Fibroblast of the conjunctiva (primary cell): ENCODE data around the gene HLCS.
A peak's percentile ranks its signal among the peaks of the same experiment; 100 is the strongest.

Experiments
- DNase-seq: peaks from one replicate; pipeline ENCODE4 v3.0.0-alpha.2; 2010; ENCODE audit warnings: low read depth

The HLCS gene

DNA sequence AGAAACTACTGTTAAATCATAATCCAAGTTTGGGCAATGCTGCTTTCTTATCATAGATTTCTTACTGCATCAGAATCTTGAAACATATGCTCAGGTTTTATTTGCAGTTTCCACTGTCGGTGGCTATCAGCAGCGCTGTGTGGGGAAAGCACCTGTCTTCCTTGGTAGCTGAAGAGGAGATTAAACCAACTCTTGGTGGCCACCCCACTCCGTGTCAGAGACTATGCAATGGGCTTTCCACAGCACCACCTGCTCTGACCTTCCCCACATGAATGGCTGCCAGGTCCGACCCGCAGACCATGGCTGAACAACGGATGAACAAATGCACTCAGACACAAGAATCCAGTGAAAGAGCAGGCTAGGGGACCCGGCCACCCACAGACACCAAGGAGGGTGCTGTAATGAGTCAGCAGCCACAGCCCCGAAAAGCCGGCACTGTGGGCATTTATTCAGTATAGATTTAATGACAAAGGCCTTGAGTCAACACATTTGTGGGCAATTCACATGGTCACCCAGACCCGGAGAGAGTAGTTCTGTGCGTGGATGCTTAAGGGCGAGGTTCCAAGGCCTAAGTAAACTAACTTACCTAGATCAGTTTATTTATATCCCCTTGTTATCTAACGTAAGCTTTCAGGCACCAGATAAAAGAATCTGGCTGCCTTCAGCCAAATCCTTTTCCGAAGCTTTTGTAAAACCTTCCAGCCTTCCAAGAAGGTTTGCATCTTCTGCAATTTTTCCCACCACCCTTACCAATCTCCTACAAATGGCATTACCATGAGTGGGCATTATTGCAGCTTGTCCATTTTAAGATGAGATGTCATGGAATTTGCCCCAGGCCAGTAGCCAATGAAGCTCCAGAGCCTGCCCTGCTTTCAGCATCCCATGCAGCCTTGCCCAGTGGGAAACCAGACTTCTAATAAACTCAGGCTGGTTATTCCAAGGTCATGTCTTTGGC is 82.7 kb downstream of the HLCS start:
- no peak for DNase-seq

DNA sequence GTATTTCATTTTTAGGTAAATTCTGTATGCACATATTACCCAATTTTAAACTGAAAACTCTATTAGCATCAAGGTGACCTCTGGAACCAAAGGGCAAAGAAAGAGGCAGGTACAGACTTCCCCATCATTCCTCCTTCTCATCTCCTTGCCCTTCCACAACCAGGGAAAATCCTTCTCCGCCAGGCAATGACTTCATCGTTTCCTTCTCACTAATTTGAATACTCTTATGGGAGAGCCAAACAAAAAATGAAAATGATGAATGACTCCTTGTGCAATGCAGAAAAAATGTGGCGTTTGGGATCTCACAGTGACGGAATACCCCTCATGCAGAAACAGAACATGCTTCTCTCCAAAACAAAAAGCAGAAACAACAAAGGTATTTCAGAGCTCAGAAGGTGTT is 83.7 kb downstream of the HLCS start:
- no peak for DNase-seq

DNA sequence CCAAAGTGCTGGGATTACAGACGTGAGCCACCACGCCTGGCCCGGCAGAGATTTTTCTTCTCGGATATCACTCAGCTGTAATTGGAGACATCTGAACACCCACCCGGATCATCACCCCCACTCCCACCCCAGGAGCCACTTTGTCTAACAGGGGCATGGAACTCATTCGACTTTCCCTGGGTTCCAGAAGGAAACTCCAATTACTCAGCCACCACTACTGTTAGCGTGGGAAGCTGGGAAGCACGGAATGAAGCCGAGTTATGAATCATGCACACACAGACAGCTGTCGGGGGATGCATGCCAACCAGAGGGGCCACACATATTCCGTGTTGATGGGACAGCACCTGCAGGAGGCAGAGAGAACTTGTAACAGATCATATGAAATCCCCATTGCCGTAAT is 85.2 kb downstream of the HLCS start:
- no peak for DNase-seq

DNA sequence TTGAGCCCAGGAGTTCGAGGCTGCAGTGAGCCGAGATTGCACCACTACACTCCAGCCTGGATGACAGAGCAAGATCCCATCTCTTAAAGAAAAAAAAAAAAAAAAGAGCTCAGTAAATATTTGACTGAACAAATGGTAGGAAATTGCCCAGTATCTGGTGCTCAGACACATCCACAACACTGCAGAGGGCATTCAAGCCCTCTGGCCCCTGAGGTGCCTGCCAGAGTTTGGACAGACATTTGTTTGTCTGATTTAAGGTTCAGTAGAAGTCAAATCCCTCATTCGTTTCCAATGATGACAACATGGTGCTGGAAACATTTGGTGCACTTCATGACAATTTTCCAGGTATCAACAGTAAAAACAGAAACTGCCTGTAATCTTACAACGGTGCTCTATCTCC is 86.6 kb downstream of the HLCS start:
- no peak for DNase-seq

DNA sequence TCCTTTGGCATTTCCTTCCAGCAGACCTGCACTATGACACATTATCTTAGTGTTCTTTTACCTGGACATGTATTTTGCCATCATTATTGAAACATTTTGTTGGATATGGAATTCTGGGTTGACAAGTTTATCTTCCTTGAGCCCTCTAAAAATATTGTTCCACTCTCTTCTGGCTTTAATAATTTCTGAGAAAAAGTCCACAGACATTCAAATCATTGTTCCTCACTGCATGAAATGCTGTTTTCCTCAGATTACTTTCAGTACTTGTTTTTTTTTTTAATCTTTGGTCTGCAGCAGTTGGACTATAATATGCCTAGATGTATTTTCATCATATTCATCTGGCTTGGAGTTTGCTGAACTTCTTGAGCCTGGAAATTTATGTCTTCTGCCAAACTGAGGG is 88.7 kb downstream of the HLCS start:
- no peak for DNase-seq

DNA sequence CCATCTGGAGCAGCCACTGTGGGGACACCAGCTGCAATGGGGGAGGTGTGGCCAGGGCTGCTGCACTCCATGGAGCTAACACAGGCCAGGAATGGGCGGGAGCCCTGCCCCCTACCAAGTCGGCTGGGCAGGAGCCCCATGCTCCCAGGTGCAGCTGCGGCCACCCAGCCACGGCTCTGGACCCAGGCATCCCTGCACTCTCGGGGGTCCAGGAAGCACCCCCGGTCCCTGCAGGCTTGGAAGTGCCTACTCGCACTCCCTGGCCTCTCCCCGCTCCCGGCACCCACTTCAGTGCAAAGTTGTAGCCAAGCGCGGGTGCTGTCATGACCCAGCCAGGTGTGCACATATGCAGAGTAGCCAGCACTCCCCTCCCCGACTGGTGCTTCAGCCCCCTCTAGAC is 91.8 kb downstream of the HLCS start:
- no peak for DNase-seq

DNA sequence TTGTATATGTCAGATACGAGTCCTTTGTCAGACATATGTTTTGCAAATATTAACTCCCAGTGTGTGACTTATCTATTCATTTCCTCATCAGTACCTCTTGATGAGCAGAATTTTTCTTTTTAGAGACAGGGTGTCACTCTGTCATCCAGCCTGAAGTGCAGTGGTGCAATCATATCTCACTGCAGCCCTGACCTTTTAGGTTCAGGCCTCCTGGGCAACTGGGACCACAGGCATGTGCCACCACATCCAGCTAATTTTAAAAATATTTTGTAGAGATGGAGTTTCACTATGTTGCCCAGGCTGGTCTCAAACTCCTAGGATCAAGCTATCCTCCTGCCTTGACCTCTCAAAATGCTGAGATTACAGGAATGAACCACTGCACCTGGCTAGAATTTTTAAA is 93.0 kb downstream of the HLCS start:
- DNase-seq: no peak

DNA sequence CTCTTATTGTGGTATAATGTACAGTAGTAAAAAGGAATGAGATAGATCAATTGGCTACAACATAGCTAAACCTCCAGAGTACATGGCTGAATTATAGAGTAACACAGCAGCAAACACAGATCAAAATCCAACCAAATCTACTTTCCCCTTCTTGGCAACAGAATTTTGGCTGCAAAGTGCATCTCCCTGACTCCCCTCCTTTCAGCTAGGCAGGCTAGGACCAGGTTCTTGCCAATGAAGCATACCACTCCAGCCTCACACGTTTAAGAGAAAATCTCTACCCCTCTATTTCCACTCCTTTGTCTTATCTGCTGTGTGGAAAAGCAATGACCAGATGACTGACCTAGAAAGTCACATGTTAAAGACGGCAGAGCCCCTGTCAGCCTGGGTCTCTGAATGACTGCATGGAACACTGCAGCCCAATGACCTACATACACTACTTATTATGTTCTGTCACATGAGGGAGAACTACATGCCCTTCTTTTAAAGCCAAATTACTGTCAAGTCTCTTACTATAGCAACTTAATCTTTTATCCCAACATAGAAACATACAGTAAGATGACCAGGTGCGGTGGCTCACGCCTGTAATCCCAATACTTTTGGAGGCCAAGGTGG is 99.1 kb downstream of the HLCS start:
- no peak for DNase-seq

DNA sequence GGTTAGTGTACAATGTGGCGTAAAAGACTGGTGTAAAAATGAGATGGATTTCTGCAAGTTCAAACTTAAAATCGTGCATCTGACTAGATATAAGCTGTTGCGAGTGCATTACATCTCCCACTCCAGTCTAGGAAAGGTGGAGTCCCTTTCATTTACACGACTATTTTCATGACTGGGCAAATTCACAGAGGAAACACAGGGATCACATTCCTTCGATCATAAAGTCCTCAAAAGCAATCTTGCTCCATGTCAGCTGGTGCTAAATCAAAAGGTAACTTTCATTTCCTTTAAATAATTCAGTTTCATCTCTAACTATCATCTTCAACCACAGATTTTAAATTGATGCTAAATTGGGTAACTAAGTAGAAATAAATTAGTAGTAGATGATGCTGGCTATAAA is 100.0 kb downstream of the HLCS start:
- no peak for DNase-seq

DNA sequence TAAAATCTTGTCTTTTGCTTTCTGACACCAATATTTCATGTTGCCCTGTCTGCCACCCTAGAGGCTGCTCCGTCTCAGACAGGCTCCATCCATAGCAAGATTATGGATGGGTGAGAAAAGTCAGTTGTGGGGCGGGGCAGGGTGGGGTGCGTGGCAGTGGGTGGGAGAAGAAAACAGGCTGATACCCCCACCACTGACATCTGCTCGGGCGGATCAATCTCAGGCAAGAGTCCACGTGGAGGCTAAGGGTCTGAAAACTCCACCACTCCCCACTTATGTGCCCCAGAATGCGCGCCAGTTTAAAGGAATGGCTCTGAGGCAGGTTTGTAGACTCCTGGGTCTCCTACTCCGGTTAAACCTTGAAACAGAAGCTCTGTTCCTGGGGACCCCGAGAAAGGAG is 101.5 kb downstream of the HLCS start:
- DNase-seq: no peak

DNA sequence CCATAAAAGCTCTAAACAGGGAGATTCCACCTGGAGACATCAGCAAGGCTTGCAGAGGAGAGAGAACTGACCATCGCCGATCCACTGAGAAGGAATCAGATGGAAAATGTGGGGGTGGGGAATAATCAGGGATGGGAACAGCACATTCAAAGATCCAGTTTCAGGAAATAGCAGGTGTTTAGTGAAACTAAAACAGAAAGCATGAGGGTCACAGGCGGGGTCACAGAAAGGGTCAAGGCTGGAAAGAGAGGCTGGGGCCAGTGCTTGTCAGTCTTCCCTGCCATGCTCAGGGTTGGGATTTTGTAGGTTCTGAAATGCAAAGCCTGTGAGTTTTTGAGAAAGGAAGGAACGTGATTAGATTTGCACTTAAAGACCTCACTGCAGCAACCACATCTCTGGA is 103.2 kb downstream of the HLCS start:
- no peak for DNase-seq

DNA sequence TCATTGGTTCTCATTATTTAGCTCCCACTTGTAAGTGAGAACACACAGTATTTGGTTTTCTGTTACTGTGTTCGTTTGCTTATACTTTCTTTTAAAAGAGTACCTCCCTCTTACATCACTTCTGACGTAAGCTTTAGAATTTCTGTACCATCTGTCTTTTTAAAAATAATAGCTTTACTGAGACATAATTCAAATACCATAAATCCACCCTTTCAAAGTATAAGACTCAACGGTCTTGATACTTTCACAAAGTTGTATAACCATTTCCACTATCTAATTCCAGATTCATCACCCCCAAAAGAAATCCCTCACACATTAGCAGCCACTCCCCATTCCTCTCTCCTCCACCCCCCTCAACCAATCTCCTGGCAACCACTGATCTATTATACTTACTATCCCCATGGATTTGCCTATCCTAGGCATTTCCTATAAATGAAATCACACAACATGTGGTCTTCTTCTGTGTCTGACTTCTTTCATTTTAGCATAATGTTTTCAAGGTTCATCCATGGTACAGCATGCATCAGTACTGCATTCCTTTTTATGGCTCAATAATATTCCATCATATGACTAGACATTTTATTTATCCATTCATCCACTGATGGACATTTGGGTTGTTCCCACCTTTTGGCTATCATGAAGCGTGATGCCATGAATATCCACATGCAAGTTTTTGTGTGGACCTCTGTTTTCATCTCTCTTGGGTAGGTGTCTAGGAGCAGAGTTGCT is 104.7 kb downstream of the HLCS start:
- DNase-seq: no peak

DNA sequence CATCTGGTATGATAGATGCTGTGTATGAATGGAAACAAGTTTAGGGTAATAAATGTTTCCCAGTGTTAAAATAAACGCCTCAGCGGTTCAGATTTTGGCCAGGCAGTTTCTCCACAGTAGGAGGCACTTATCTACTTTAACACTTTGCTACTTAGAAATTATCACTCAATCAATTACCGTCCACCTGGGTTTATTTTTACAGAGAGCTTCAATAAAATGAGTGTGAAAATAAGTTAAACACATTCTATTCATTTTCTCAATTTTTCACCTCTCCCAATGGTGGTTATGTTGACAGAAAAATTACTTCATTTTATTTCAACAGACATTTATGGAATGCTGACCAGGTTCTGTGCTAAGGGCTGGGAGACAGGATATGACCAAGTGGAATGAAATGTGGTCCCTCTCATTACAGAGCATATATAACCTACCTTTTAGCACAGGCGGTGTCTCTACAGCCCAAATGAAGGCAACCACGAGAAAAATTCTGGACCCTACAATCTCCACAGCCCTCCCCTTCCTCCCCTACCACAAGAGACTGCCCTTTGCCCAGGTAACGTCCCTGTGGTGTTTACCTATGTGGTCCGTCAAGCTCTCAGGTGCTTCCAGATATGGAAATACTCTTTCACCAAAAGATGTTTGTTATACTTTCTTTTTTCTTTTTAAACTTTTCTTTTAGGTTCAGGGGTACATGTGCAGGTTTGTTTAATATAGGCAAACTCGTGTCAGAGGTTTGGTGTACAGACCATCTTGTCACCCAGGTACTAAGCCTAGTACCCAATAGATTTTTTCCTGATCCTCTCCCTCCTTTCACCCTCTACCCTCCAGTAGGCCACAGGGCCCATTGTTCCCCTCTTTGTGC is 105.5 kb downstream of the HLCS start:
- DNase-seq: no peak

DNA sequence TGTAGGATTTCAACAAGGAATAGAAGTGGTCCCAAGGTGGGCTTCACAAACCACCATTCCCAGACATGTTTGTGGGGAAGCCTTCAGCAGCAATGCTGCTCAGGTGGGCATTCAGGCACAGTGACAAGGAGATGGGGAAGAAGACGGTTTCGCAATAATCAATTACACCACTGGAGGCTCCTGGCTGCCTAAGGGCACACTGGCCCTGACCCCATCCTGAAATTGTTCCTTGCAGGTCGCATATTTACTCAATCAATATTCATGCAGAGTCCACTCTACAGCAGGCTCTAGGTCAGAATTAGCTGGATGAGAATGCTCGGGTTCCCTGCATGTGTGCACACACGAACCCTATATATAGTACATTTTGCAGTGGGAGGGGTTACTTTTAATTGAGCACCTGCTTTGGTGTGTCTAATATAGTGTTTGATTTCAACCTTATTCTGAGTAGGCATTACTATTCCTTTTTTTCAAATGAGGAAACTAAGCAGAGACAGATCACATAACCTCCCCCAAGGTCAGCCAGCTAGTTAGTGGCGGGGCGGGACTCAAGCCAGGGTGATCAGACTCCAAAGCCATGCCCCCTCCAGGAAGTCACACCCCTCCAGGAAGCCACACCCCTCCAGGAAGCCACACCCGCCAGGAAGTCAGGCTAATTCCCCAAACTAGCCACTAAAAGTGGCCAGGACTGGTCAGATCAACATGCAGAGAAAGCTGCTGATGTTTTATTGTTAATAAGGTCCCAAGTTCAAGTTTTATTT is 106.5 kb downstream of the HLCS start:
- DNase-seq: no peak

DNA sequence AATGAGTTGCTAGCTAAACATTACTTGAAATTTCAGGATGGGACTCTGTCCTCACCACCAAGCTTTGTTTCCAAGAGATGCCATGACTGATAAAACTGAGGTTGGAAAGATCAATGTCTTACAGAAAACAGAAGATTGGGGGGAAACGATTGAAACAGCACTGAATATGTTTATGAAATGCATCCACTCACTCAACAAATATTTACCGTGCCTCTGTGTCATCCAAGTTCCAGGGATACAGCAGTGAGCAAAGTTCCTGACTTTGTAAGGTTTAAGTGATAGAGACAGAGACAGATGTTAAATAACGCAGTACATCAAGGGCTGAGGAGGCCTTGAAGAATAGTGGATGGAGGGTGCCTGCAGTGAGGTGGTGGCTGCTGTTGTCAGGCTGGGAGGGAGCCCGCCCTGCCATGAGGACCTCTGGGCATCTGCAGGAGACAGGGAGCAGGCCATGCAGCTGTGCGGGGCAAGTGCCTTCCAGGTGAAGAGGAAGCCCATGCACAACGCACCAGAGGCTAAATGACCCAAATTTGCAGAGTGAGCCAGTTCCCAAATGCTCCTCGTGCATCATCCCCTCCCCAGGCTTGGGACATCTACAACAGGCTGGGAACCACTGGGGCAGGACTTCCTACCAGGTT is 108.0 kb downstream of the HLCS start:
- no peak for DNase-seq

DNA sequence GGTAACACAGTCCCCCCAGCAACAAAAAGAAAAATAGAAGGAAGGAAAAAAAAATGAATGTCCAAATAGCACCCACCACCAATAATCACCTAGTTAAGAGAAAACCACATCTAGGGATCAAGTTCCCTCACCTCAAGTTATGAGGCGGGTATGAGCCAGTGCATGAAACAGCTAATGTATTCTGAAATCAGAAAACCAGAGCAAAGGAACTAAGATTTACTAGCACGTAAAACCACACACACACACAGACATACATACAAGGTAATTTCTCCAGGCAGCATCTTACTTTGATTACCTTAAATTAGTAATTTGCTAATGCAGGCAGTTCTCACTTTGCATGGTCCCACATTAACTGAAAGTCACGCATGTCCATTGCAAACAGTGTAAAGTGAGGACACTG is 109.8 kb downstream of the HLCS start:
- no peak for DNase-seq

DNA sequence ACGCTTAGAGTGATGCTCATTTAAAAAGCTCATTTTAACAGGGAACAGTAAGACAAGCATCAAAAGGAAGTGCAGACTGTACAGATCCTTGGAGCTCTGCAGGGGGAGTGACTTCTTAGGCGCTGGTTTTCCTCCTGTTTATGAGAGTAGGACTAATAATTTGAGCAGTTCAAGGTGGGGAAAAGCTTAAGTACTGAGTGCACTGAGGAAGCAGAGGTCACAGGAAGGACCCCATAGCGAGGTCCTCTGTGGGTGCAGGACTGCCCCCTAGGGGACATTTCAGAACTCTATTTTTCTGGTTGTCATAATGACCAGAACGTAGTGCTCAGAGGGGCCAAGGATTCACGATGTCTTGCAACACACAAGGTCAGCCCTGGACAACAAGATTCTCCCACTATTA is 112.1 kb downstream of the HLCS start:
- peak; percentile 23 for DNase-seq

DNA sequence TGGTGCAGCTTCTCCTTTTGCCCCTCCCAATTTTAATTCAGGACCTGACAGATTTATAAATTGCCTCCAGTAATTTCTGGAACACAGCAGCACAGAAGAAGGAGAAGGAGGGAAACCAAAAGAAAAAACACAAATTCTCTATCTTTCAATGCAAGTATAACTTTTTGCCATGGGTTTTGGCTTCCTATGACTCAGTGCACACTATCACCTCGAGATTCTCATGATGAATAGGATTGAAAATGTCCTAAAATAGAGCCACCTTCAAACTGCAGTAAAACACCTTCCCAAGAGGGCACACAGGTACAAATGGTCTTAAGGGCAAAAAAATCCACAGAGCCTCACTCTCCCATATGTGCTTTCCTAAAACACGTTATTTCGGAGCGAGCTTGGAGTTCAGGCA is 113.6 kb downstream of the HLCS start:
- DNase-seq: no peak

DNA sequence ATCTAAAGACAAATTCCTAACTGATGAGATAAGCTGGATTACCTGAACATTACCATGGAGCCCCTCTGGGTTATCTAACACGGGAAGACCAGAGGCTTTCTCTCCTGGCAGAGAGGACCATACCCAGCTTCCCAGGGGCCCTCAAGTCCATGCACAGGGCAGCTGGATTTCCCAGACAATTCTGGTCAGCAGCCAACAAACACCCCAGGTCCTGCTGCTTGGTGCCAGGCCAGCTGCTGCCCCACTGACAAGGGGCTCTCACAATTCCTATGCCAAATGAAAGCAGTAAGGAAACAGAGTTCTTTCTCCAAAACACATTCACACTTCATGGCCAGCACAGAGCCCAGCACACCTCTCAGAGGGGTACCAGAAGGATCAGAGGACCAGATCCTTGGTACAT is 114.2 kb downstream of the HLCS start:
- no peak for DNase-seq

DNA sequence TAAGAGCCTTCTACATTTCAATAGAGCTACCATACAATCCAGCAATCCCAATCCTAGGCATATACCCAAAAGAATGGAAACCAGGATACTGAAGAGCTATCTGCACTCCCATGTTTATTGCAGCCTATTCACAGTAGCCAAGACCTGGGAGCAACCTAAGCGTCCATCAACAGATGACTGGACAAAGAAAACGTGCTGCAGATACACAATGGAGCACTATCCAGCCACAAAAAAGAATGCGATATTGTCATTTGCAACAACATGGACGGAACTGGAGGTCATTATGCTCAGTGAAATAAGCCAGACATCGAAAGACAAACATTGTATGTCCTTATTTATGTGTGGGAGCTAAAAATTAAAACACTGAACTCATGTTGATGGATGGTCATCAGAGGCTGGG is 115.3 kb downstream of the HLCS start:
- no peak for DNase-seq

DNA sequence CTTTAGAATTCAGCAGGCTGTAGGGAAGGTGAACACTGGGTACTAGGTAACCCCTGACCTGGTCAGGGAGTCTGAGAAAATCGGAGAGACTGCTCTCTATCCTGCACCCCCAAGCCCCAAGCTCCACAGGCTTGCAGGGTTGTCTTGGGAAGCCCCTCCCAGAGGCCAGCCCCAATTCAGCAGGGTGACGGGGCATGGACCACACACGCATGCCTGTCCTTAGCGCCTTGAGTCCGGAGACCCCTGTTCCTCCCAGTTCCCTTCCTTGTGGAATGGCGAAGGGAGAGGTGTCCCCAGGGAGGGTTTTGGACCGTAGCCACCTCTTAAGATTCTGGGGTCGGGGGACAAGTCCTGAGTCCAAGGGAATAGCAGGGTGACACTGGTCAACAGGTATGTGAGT is 116.1 kb downstream of the HLCS start:
- no peak for DNase-seq
